GM23338 (cell line): Measurements from ENCODE around the gene DPH5. TPM values are rescaled to one million over a fixed set of nuclear protein-coding genes. Genes with fewer than 3 reads are reported as not detected.

Experiments used
- ATAC-seq: fragments of 200-7000 bp; cut with Tn5 transposase; 3 replicates; pipeline ENCODE4 v1.9.1; 2020
- DNase-seq: peaks from one replicate; pipeline ENCODE4 v3.0.0-alpha.2; 2015; ENCODE audit warnings: low spot score
- H2AFZ ChIP-seq: fragments of 200-600 bp; sonication (generic); 2 replicates; pipeline ENCODE4 v1.8.0; 2016; ENCODE audit warnings: antibody characterized with exemption, mild to moderate bottlenecking, moderate library complexity
- H3F3A ChIP-seq: fragments of 200-600 bp; sonication (generic); replicated peaks from 2 replicates; pipeline ENCODE4 v1.8.0; 2017; ENCODE audit warnings: antibody characterized with exemption, mixed run types, low read depth
- H3K27ac ChIP-seq: fragments of 200-600 bp; sonication (generic); 2 replicates; pipeline ENCODE4 v1.6.1; 2016; ENCODE audit warnings: low read depth
- H3K27me3 ChIP-seq: fragments of 200-600 bp; sonication (generic); 2 replicates; pipeline ENCODE4 v1.8.0; 2016; ENCODE audit warnings: mild to moderate bottlenecking, mixed run types, moderate library complexity; ENCODE audit not compliant: insufficient read depth
- H3K36me3 ChIP-seq: fragments of 200-600 bp; sonication (generic); 2 replicates; pipeline ENCODE4 v1.8.0; 2016; ENCODE audit warnings: mild to moderate bottlenecking; ENCODE audit not compliant: insufficient read depth
- H3K4me1 ChIP-seq: fragments of 200-600 bp; sonication (generic); 2 replicates; pipeline ENCODE4 v1.8.0; 2016; ENCODE audit warnings: mild to moderate bottlenecking, moderate library complexity; ENCODE audit not compliant: insufficient read depth
- H3K4me2 ChIP-seq: fragments of 200-600 bp; sonication (generic); 2 replicates; pipeline ENCODE4 v1.7.1; 2017; ENCODE audit warnings: mixed run types
- H3K4me3 ChIP-seq: fragments of 200-600 bp; sonication (generic); 2 replicates; pipeline ENCODE4 v1.6.1; 2016; ENCODE audit warnings: mixed run types
- H3K79me2 ChIP-seq: fragments of 200-600 bp; sonication (generic); replicated peaks from 2 replicates; pipeline ENCODE4 v1.8.0; 2017; ENCODE audit warnings: mild to moderate bottlenecking; ENCODE audit not compliant: insufficient read depth
- H3K9me2 ChIP-seq: fragments of 200-600 bp; sonication (generic); 2 replicates; pipeline ENCODE4 v1.8.0; 2017; ENCODE audit not compliant: insufficient read depth
- H4K20me1 ChIP-seq: fragments of 200-600 bp; sonication (generic); replicated peaks from 2 replicates; pipeline ENCODE4 v1.8.0; 2017; ENCODE audit warnings: mild to moderate bottlenecking; ENCODE audit not compliant: insufficient read depth
- H3K27ac Mint-ChIP-seq: 2 replicates; pipeline ENCODE4 v1.8.0; 2020; ENCODE audit warnings: inconsistent platforms, mild to moderate bottlenecking, moderate library complexity, mixed read lengths
- H3K27me3 Mint-ChIP-seq: 3 replicates; pipeline ENCODE4 v1.8.0; 2022; ENCODE audit warnings: low read depth, mild to moderate bottlenecking, moderate library complexity, mixed read lengths, inconsistent platforms; ENCODE audit not compliant: insufficient read depth, poor library complexity
- H3K36me3 Mint-ChIP-seq: 3 replicates; pipeline ENCODE4 v1.8.0; 2021; ENCODE audit warnings: low read depth, mild to moderate bottlenecking, inconsistent platforms, moderate library complexity, mixed read lengths
- H3K4me1 Mint-ChIP-seq: 3 replicates; pipeline ENCODE4 v1.8.0; 2020; ENCODE audit warnings: mild to moderate bottlenecking, inconsistent platforms, mixed read lengths
- H3K4me3 Mint-ChIP-seq: 3 replicates; pipeline ENCODE4 v1.8.0; 2021; ENCODE audit warnings: moderate library complexity, mild to moderate bottlenecking, inconsistent platforms, mixed read lengths
- H3K9me3 Mint-ChIP-seq: 3 replicates; pipeline ENCODE4 v1.8.0; 2020; ENCODE audit warnings: moderate library complexity, mild to moderate bottlenecking, inconsistent platforms, mixed read lengths
- EZH2 ChIP-seq: fragments of 200-600 bp; sonication (generic); IDR thresholded peaks from one replicate; pipeline ENCODE4 v1.8.0; 2017; ENCODE audit warnings: antibody characterized with exemption, mild to moderate bottlenecking, low read depth; ENCODE audit not compliant: unreplicated experiment
- EZH2phosphoT487 ChIP-seq: fragments of 200-600 bp; sonication (generic); IDR thresholded peaks from one replicate; pipeline ENCODE4 v1.8.1; 2018; ENCODE audit warnings: antibody characterized with exemption; ENCODE audit not compliant: unreplicated experiment
- JUNB ChIP-seq: IDR thresholded peaks from one replicate; pipeline ENCODE4 v1.6.1; 2016; ENCODE audit warnings: antibody characterized with exemption; ENCODE audit not compliant: unreplicated experiment
- NANOG ChIP-seq: IDR thresholded peaks from 2 replicates; pipeline ENCODE4 v1.6.1; 2016; ENCODE audit warnings: antibody characterized with exemption, borderline replicate concordance
- REST ChIP-seq: IDR thresholded peaks from one replicate; pipeline ENCODE4 v1.6.1; 2018; ENCODE audit warnings: antibody characterized with exemption; ENCODE audit not compliant: unreplicated experiment
- STAT1 ChIP-seq: IDR thresholded peaks from one replicate; pipeline ENCODE4 v1.6.1; 2016; ENCODE audit warnings: antibody characterized with exemption; ENCODE audit not compliant: unreplicated experiment
- ZNF114 ChIP-seq: fragments of 250-450 bp; sonication (Bioruptor Pico); IDR thresholded peaks from 2 replicates; pipeline ENCODE4 v1.5.0; 2020; ENCODE audit warnings: mild to moderate bottlenecking, moderate library complexity
- polyA plus RNA-seq: library from polyadenylated mRNA; unstranded; fragments of >200 nt; fragmentation: Nextera tagmentation; extraction: Ambion mirVana; gene quantifications from 2 replicates; pipeline ENCODE4 v1.2.1, GENCODE V29; 2016
- total RNA-seq: library from RNA; depleted of rRNA; stranded (reverse); fragments of >200 nt; shearing (Covaris generic); gene quantifications from 2 replicates; pipeline ENCODE4 v1.2.3, GENCODE V29; 2014
- TF ChIP-seq, protein P1 (sequence below): IDR thresholded peaks from 2 replicates; pipeline ENCODE4 v1.6.1; 2016; ENCODE audit warnings: antibody characterized with exemption
- TF ChIP-seq, protein P2 (sequence below), 2 experiments: fragments of 200-600 bp in 1 of 2; sonication (generic) in 1 of 2; conservative IDR thresholded peaks; 2 replicates each; pipeline versions ENCODE4 v1.5.1 to v1.6.1; 2016 to 2017; ENCODE audit warnings: antibody characterized with exemption in 2 of 2, low read depth in 2 of 2, mild to moderate bottlenecking in 2 of 2, moderate library complexity in 1 of 2

Gene DPH5
- total and polyA plus RNA-seq, 2 experiments from 2014 or later, result 50.6 to 53.5 TPM

GRCh38 chr1:101002551-101002950, 23.0 kb downstream of the DPH5 start:
- no peaks in the 10 kb centered on the region for H3F3A ChIP-seq
- H3K79me2 ChIP-seq, result no peaks in the 10 kb centered on the region
- peak overlapping the region; percentile 52; the same call in 1 of the 2 replicates for H3K27ac Mint-ChIP-seq
- no peak overlapping the region for H2AFZ ChIP-seq
- TF ChIP-seq NANOG, result no peak
- TF ChIP-seq, protein P1, sequence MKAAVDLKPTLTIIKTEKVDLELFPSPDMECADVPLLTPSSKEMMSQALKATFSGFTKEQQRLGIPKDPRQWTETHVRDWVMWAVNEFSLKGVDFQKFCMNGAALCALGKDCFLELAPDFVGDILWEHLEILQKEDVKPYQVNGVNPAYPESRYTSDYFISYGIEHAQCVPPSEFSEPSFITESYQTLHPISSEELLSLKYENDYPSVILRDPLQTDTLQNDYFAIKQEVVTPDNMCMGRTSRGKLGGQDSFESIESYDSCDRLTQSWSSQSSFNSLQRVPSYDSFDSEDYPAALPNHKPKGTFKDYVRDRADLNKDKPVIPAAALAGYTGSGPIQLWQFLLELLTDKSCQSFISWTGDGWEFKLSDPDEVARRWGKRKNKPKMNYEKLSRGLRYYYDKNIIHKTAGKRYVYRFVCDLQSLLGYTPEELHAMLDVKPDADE, result no peak
- DNase-seq (peak; percentile 11), ATAC-seq (no peak)
- H3K36me3 Mint-ChIP-seq, result peaks cover 27% of the 10 kb centered on the region
- no peaks in the 10 kb centered on the region for H3K9me3 Mint-ChIP-seq
- H3K4me3 Mint-ChIP-seq, result no peak overlapping the region
- peaks cover 12% of the 10 kb centered on the region; the same call in 1 of the 2 replicates for H3K36me3 ChIP-seq
- no peak overlapping the region for H3K4me2 ChIP-seq
- no peaks in the 10 kb centered on the region for H3K27me3 Mint-ChIP-seq
- H3K4me1 ChIP-seq, result peaks cover 2% of the 10 kb centered on the region; the same call in 1 of the 2 replicates
- H3K9me2 ChIP-seq, result no peaks in the 10 kb centered on the region
- no peak overlapping the region for H3K27ac ChIP-seq
- no peak overlapping the region for H3K4me3 ChIP-seq
- H4K20me1 ChIP-seq, result no peaks in the 10 kb centered on the region
- H3K27me3 ChIP-seq, result no peaks in the 10 kb centered on the region
- H3K4me1 Mint-ChIP-seq, result peaks cover 16% of the 10 kb centered on the region

DNA sequence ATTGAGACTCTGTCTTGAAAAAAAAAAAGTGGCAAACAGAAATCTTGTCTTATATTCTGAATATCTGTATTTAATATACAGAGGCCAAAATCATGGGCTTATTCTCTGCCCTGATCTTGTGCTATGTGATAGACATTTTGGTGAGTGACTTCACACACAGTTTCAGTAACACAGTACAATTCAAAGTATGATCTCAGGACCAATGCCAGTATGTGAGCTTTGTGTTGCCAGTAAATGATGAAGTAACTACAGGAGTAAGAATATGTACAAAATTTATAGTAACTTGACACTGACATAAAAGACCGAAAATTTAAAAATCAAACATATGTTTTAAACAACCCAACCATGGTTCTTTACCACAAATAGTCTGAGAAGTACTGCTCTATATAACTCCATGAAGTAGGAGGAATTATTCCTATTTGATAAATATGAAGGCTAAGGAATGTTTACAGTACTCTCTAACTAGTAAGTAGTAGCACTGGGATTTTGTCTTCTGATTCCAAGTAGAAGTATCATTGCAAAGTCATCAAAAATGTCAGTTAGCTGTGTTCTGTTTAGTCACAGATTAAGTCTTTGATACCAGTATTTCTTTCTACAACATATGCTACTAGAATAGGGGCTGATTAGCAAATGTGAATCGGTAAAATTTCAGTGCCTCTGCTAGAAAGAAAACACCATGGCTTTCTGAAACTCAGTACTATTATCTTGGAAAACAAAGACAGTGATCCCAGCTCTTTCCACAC, 25.3 kb downstream of the DPH5 start:
- ATAC-seq, result no peak
- H3K27me3 ChIP-seq, result no peaks in the 10 kb centered on the region
- Mint-ChIP-seq H3K36me3 (peaks cover 35% of the 10 kb centered on the region), H3K27ac (no peak overlapping the region), H3K9me3 (no peaks in the 10 kb centered on the region), H3K4me3 (no peak overlapping the region), H3K27me3 (no peaks in the 10 kb centered on the region), H3K4me1 (peaks cover 9% of the 10 kb centered on the region)
- no peak overlapping the region for H3K27ac ChIP-seq
- H3K4me3 ChIP-seq, result no peak overlapping the region
- H3K79me2 ChIP-seq, result no peaks in the 10 kb centered on the region
- no peaks in the 10 kb centered on the region for H3K9me2 ChIP-seq
- DNase-seq, result no peak
- H3F3A ChIP-seq, result no peaks in the 10 kb centered on the region
- H4K20me1 ChIP-seq, result no peaks in the 10 kb centered on the region; the same call in 1 of the 2 replicates
- no peak overlapping the region for H2AFZ ChIP-seq
- H3K4me1 ChIP-seq, result peaks cover 2% of the 10 kb centered on the region; the same call in 1 of the 2 replicates
- H3K4me2 ChIP-seq, result no peak overlapping the region
- H3K36me3 ChIP-seq, result peaks cover 15% of the 10 kb centered on the region; the same call in 1 of the 2 replicates
- TF ChIP-seq EZH2phosphoT487 (no peak), ZNF114 (CRISPR knock-in tag) (no peak), STAT1 (no peak), NANOG (no peak), EZH2 (no peak), REST (no peak), JUNB (no peak)
- TF ChIP-seq, protein P2, sequence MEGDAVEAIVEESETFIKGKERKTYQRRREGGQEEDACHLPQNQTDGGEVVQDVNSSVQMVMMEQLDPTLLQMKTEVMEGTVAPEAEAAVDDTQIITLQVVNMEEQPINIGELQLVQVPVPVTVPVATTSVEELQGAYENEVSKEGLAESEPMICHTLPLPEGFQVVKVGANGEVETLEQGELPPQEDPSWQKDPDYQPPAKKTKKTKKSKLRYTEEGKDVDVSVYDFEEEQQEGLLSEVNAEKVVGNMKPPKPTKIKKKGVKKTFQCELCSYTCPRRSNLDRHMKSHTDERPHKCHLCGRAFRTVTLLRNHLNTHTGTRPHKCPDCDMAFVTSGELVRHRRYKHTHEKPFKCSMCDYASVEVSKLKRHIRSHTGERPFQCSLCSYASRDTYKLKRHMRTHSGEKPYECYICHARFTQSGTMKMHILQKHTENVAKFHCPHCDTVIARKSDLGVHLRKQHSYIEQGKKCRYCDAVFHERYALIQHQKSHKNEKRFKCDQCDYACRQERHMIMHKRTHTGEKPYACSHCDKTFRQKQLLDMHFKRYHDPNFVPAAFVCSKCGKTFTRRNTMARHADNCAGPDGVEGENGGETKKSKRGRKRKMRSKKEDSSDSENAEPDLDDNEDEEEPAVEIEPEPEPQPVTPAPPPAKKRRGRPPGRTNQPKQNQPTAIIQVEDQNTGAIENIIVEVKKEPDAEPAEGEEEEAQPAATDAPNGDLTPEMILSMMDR (conservative IDR thresholded peaks at IDR 0.05; ENCODE audit: low read depth in 2 of 2), result no peak
